ENCODE measurements around the gene CARNS1.

GRCh38 chr11:67440229-67441097 is 25.0 kb downstream of the CARNS1 start:
- TF ChIP-seq CTCF (optimal IDR thresholded peaks at IDR 0.05 in 1 of 3, IDR thresholded peaks at IDR 0.05 in 1 of 3, conservative IDR thresholded peaks at IDR 0.05 in 1 of 3; ENCODE audit: extremely low read depth in 1 of 3, insufficient read depth in 2 of 3, low read length in 3 of 3) (no peak), EZH2 (IDR thresholded peaks at IDR 0.05; ENCODE audit: low read length) (no peak)

Measured in keratinocyte (primary cell).